Panc1 (cell line): Measurements from ENCODE around the gene RNF4. TPM values are rescaled to one million over a fixed set of nuclear protein-coding genes. Genes with fewer than 3 reads are reported as not detected.

Experiments used
- ATAC-seq: fragments of 200-7000 bp; cut with Tn5 transposase; 2 replicates; pipeline ENCODE4 v1.9.1; 2020; ENCODE audit warnings: mild to moderate bottlenecking, moderate library complexity
- BruUV-seq: library from RNA; stranded (reverse); fragments of 400-500 nt; replicated peaks from 2 replicates; lab custom pipeline; 2021; lab: Mats Ljungman, UMichigan
- CTCF ChIA-PET: fragments of 300-600 bp; sonication (Branson Sonifier 250); formaldehyde crosslinking; loops from one replicate; lab custom pipeline; 2022; ENCODE audit warnings: antibody characterized with exemption; lab: Charles Lee
- POLR2A ChIA-PET: fragments of 300-600 bp; sonication (Branson Sonifier 250); formaldehyde crosslinking; loops from one replicate; lab custom pipeline; 2022; ENCODE audit warnings: antibody characterized with exemption; lab: Charles Lee
- DNase-seq: peaks from one replicate; pipeline ENCODE4 v3.0.0-alpha.2; 2010; ENCODE audit warnings: low read depth, low spot score
- H3K27ac ChIP-seq: 2 replicates; pipeline ENCODE4 v1.5.1; 2011; ENCODE audit warnings: mild to moderate bottlenecking, low read length, inconsistent platforms
- H3K27me3 ChIP-seq: fragments of 200-500 bp; sonication (Bioruptor generic); 2 replicates; pipeline ENCODE4 v1.6.0; 2014; ENCODE audit warnings: low read length, inconsistent platforms; ENCODE audit not compliant: control insufficient read depth, insufficient read depth
- H3K36me3 ChIP-seq: fragments of 200-500 bp; sonication (Bioruptor generic); 2 replicates; pipeline ENCODE4 v1.5.1; 2014; ENCODE audit warnings: inconsistent platforms, mild to moderate bottlenecking, low read length, moderate library complexity; ENCODE audit not compliant: control insufficient read depth, insufficient read depth
- H3K4me1 ChIP-seq: 2 replicates; pipeline ENCODE4 v1.5.1; 2011; ENCODE audit warnings: inconsistent platforms, mild to moderate bottlenecking, low read length, moderate library complexity; ENCODE audit not compliant: control insufficient read depth, insufficient read depth
- H3K4me3 ChIP-seq, 2 experiments: 2 replicates each; pipeline ENCODE4 v1.5.1; 2011 to 2012; ENCODE audit warnings: low read depth in 2 of 2, low read length in 2 of 2, mild to moderate bottlenecking in 2 of 2, inconsistent platforms in 1 of 2, moderate library complexity in 1 of 2
- H3K9me3 ChIP-seq: fragments of 200-500 bp; sonication (Bioruptor generic); 2 replicates; pipeline ENCODE4 v1.5.1; 2014; ENCODE audit warnings: low read depth, mild to moderate bottlenecking, inconsistent platforms, low read length, moderate library complexity; ENCODE audit not compliant: control insufficient read depth, insufficient read depth
- POLR2AphosphoS5 ChIP-seq: IDR thresholded peaks from 2 replicates; pipeline ENCODE4 v1.6.1; 2012; ENCODE audit warnings: mild to moderate bottlenecking, low read depth, low read length, moderate library complexity
- SIN3A ChIP-seq: IDR thresholded peaks from 2 replicates; pipeline ENCODE4 v1.6.1; 2012; ENCODE audit warnings: low read depth, mild to moderate bottlenecking, low read length, moderate library complexity, borderline replicate concordance; ENCODE audit not compliant: insufficient read depth
- TCF7L2 ChIP-seq: IDR thresholded peaks from 2 replicates; pipeline ENCODE4 v1.6.1; 2011; ENCODE audit warnings: mild to moderate bottlenecking, low read depth, low read length, inconsistent platforms
- in situ Hi-C: cut with HindIII; loops from 2 replicates; pipeline ENCODE4 v1.10.0; 2016; ENCODE audit warnings: low sequenced_read_pairs, low pct_unique_long_range_greater_than_20kb
- intact Hi-C: fragments of 100-400 bp; cut with micrococcal nuclease; formaldehyde crosslinking; loops from one replicate; pipeline ENCODE4 v1.10.0; 2022; ENCODE audit not compliant: unreplicated experiment
- total RNA-seq: library from RNA; stranded (reverse); gene quantifications from one replicate; pipeline ENCODE4 v1.2.1, GENCODE V29; 2021; ENCODE audit not compliant: unreplicated experiment
- TF ChIP-seq, protein P1 (sequence below), 2 experiments: IDR thresholded peaks; 2 replicates each; pipeline ENCODE4 v1.6.1; 2011 to 2012; ENCODE audit warnings: low read depth in 2 of 2, control low read depth in 1 of 2, low read length in 1 of 2, mild to moderate bottlenecking in 1 of 2, moderate library complexity in 1 of 2; ENCODE audit not compliant: insufficient read depth in 1 of 2
- TF ChIP-seq, protein P2 (sequence below): fragments of 450-650 bp; IDR thresholded peaks from 2 replicates; pipeline ENCODE4 v1.5.1; 2017; ENCODE audit warnings: mild to moderate bottlenecking

Gene RNF4
- total RNA-seq, 1 experiment from 2014 or later, result 55.0 TPM

DNA sequence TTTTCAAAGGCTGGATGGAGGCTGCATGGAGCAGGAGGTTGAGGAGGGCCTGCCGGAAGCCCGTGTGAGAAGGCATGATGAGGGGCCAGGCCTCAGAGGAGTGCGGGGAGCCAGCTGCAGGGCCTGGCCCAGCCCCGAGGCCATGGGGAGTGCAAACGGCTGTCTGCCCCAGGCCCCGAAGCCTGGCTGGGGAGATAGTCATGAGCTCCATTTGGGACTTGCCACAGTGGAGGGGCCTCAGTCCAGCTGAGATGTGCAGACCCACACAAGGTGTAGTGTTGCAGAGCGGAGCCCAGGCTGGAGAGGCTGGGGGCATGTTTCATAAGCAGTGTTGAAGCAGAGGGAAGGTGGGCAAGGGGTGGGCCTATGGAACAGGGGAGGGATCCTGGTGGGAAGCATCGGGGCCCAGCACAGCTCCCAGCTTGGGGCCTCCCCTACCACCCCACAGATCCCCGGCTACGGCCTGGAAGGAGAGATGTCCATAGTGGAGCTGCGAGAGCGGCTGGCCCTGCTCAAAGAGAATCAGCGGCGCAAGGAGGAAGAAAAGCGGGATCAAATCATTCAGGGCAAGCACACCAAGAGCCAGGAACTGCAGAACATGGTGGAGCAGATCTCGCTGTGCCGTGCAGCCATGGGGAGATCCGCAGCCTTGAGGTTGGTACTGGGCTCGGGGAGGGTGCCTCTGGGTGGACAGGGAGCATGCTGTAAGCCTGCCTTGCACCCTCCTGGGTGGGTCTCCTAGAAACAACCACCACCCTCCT lies 9.1 kb upstream of the RNF4 start:
- BruUV-seq, result no TSS peak
- no peaks in the 10 kb centered on the region for H3K9me3 ChIP-seq
- in situ Hi-C loops (no loop called here), intact Hi-C loops (no loop called here)
- ChIA-PET CTCF (interaction anchor here (0.6 kb wide), 1 partner anchor 210 kb away, joined by 3 read pairs; no protein-coding TSS in a partner anchor), POLR2A (no interaction called here)
- H3K36me3 ChIP-seq, result no peaks in the 10 kb centered on the region
- no peak for DNase-seq
- no peak for TF ChIP-seq SIN3A
- no peak for TF ChIP-seq POLR2AphosphoS5
- no peak for TF ChIP-seq TCF7L2
- TF ChIP-seq, protein P1, sequence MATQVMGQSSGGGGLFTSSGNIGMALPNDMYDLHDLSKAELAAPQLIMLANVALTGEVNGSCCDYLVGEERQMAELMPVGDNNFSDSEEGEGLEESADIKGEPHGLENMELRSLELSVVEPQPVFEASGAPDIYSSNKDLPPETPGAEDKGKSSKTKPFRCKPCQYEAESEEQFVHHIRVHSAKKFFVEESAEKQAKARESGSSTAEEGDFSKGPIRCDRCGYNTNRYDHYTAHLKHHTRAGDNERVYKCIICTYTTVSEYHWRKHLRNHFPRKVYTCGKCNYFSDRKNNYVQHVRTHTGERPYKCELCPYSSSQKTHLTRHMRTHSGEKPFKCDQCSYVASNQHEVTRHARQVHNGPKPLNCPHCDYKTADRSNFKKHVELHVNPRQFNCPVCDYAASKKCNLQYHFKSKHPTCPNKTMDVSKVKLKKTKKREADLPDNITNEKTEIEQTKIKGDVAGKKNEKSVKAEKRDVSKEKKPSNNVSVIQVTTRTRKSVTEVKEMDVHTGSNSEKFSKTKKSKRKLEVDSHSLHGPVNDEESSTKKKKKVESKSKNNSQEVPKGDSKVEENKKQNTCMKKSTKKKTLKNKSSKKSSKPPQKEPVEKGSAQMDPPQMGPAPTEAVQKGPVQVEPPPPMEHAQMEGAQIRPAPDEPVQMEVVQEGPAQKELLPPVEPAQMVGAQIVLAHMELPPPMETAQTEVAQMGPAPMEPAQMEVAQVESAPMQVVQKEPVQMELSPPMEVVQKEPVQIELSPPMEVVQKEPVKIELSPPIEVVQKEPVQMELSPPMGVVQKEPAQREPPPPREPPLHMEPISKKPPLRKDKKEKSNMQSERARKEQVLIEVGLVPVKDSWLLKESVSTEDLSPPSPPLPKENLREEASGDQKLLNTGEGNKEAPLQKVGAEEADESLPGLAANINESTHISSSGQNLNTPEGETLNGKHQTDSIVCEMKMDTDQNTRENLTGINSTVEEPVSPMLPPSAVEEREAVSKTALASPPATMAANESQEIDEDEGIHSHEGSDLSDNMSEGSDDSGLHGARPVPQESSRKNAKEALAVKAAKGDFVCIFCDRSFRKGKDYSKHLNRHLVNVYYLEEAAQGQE (IDR thresholded peaks at IDR 0.05; ENCODE audit: insufficient read depth in 1 of 2, low read depth in 2 of 2, low read length in 1 of 2), result no peak
- TF ChIP-seq, protein P2, sequence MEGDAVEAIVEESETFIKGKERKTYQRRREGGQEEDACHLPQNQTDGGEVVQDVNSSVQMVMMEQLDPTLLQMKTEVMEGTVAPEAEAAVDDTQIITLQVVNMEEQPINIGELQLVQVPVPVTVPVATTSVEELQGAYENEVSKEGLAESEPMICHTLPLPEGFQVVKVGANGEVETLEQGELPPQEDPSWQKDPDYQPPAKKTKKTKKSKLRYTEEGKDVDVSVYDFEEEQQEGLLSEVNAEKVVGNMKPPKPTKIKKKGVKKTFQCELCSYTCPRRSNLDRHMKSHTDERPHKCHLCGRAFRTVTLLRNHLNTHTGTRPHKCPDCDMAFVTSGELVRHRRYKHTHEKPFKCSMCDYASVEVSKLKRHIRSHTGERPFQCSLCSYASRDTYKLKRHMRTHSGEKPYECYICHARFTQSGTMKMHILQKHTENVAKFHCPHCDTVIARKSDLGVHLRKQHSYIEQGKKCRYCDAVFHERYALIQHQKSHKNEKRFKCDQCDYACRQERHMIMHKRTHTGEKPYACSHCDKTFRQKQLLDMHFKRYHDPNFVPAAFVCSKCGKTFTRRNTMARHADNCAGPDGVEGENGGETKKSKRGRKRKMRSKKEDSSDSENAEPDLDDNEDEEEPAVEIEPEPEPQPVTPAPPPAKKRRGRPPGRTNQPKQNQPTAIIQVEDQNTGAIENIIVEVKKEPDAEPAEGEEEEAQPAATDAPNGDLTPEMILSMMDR, result no peak
- H3K4me1 ChIP-seq, result 0 out of 2 replicates have a peak, but pooled peaks cover 2% of the 10 kb centered on the region
- no peak overlapping the region for H3K27ac ChIP-seq
- H3K4me3 ChIP-seq, result no peak overlapping the region
- ATAC-seq, result no peak
- H3K27me3 ChIP-seq, result no peaks in the 10 kb centered on the region

DNA sequence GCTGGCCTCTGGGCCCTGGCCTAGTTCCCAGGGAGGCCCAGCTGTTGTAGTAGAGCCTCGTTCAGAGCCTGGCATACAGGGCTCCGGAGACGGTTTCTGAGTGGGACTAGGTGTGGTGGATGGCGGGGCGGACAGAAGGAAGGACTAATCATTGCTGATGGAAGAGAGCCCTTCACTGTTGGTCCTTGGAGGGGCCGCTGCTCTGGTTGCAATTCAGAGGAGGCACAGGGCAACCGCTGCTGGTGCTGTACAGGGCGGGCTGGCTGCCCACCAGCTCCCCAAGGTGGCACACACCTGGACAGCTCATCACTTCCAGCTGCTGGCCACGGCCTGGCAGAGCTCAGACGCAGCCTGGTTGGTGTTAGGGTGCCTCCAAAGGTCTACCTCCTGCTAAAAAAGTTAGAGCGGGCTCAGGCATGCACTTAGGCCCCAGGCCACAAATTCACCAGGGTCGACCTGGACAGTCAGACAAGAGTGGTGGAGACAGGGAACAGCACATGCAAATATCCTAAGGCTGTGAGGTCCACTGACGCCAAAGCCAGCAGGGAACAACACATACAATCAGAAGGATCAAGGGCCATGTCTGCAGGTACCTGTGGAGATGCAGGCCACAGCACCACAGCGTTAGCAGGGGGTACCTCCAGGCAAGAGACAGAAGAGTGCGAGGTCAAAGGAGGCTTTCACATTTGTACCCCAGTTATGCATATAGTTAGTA lies 7.5 kb upstream of the RNF4 start:
- POLR2A ChIA-PET, result no interaction called here
- Histone ChIP-seq H3K9me3 (no peaks in the 10 kb centered on the region), H3K36me3 (no peaks in the 10 kb centered on the region), H3K4me1 (0 out of 2 replicates have a peak, but pooled peaks cover 2% of the 10 kb centered on the region), H3K4me3 (no peak overlapping the region), H3K27ac (no peak overlapping the region), H3K27me3 (no peaks in the 10 kb centered on the region)
- no TSS peak for BruUV-seq
- in situ Hi-C loops (no loop called here), intact Hi-C loops (no loop called here)
- ATAC-seq (no peak), DNase-seq (no peak)
- TF ChIP-seq SIN3A, result no peak
- TF ChIP-seq, protein P2, result no peak
- TF ChIP-seq, protein P1 (IDR thresholded peaks at IDR 0.05; ENCODE audit: insufficient read depth in 1 of 2, low read depth in 2 of 2, low read length in 1 of 2), result no peak
- TF ChIP-seq POLR2AphosphoS5, result no peak
- no peak for TF ChIP-seq TCF7L2
- CTCF ChIA-PET, result interaction anchor here (0.6 to 1.0 kb wide), 3 partner anchors 19 to 273 kb away, joined by 3 read pairs; partner anchors contain the start of gene CFAP99
